DOHH2 (cell line): ENCODE data around the gene ANK3.

ENCODE experiments used
- CTCF ChIP-seq: fragments of 200-600 bp; sonication (generic); IDR thresholded peaks from one replicate; pipeline ENCODE4 v1.5.1; 2014; ENCODE audit warnings: antibody characterized with exemption, mild to moderate bottlenecking, low read depth, low read length; ENCODE audit not compliant: poor library complexity, severe bottlenecking
- EZH2phosphoT487 ChIP-seq: fragments of 200-600 bp; sonication (generic); IDR thresholded peaks from 2 replicates; pipeline ENCODE4 v1.6.1; 2017; ENCODE audit warnings: borderline replicate concordance, mild to moderate bottlenecking, antibody characterized with exemption, low read length, moderate library complexity, mixed read lengths

- TF ChIP-seq CTCF (no peak), EZH2phosphoT487 (no peak)
Measured at GRCh38 chr10:60138026-60138425, 251.6 kb downstream of the ANK3 start.
